SK-N-MC (cell line): ENCODE data around the gene SCYL2.

Experiments
- DNase-seq: peaks from one replicate; pipeline ENCODE4 v3.0.0-alpha.2; 2011; ENCODE audit warnings: low read depth, low spot score
- H3K27ac ChIP-seq: fragments of 200-600 bp; sonication (generic); 2 replicates; pipeline ENCODE4 v1.5.1; 2016; ENCODE audit warnings: mixed run types
- H3K36me3 ChIP-seq: fragments of 200-600 bp; sonication (generic); 2 replicates; pipeline ENCODE4 v1.6.1; 2017; ENCODE audit warnings: antibody characterized with exemption, low read length, mixed read lengths; ENCODE audit not compliant: insufficient read depth
- H3K4me3 ChIP-seq: fragments of 200-600 bp; sonication (generic); 2 replicates; pipeline ENCODE4 v1.5.1; 2016
- H3K9ac ChIP-seq: fragments of 200-600 bp; sonication (generic); 2 replicates; pipeline ENCODE4 v1.8.0; 2017; ENCODE audit warnings: mixed run types, mixed read lengths; ENCODE audit not compliant: insufficient read length
- H3K9me3 ChIP-seq: fragments of 200-600 bp; sonication (generic); 2 replicates; pipeline ENCODE4 v1.6.1; 2017; ENCODE audit warnings: low read depth, mild to moderate bottlenecking, antibody characterized with exemption, low read length, moderate library complexity, mixed read lengths
- EZH2 ChIP-seq: fragments of 200-600 bp; sonication (generic); IDR thresholded peaks from one replicate; pipeline ENCODE4 v1.6.1; 2017; ENCODE audit warnings: antibody characterized with exemption
- FOXP2 ChIP-seq: optimal IDR thresholded peaks from 2 replicates; pipeline ENCODE3; 2011; ENCODE audit warnings: mild to moderate bottlenecking, moderate library complexity; ENCODE audit not compliant: insufficient read depth; ENCODE audit errors: extremely low read length, control extremely low read depth
- POLR2AphosphoS5 ChIP-seq: IDR thresholded peaks from 2 replicates; pipeline ENCODE4 v1.6.1; 2012; ENCODE audit warnings: mild to moderate bottlenecking, low read depth, low read length, borderline replicate concordance

The SCYL2 gene

GRCh38 chr12:100348657-100349454 is 81.9 kb downstream of the SCYL2 start:
- DNase-seq, result peak; percentile 5
- TF ChIP-seq EZH2 (no peak), POLR2AphosphoS5 (no peak), FOXP2 (no peak)

DNA sequence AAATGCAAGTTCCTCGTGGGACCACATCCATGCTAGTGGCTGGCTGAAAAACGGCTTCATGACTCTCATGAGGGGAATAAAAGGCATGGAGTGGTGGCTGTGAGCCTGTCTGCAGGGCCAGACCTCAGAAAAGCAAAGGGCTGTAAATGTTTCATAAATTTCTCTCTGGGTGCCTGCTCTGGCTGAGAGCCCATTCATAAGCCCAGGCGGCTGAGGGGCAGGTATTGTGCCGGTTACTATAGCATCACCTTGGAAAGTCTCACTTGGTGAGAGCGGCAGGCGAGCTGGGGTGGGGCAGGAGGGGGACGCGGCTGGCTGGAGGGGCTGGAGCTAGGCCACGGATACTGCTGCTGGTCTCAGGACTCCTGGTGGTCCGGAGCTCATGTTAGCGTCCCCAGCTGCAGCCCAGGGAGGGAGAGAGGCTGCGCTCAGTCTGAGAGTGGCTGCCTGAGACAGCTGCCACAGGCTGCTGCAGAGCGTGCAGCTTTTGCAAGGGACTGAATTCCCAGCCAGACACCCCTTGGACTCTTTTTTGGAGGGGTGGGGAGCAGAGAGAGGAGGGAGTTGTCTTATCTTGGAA is 89.8 kb downstream of the SCYL2 start, which contains the start of gene SLC17A8:
Gene SLC17A8 (plus strand): TSS at position 431 of the 580 bp plus-strand sequence. CDS start 318 bp downstream, outside the sequence.
- no peak within 1 kb of the TSS for H3K4me3 ChIP-seq
- TF ChIP-seq POLR2AphosphoS5 (no peak), FOXP2 (no peak), EZH2 (no peak)
- H3K27ac ChIP-seq, result no peak within 1 kb of the TSS
- H3K36me3 ChIP-seq, result no peaks in the 10 kb centered on the region
- no peaks in the 10 kb centered on the region for H3K9me3 ChIP-seq
- no peak within 1 kb of the TSS for H3K9ac ChIP-seq
- DNase-seq, result no peak

More at GRCh38 chr12:100348657-100349454, 81.9 kb downstream of the SCYL2 start:
- no peak overlapping the region for H3K9ac ChIP-seq
- no peaks in the 10 kb centered on the region for H3K9me3 ChIP-seq
- H3K4me3 ChIP-seq, result no peak overlapping the region
- no peak overlapping the region for H3K27ac ChIP-seq
- H3K36me3 ChIP-seq, result no peaks in the 10 kb centered on the region

- no peak for DNase-seq
- TF ChIP-seq EZH2, result no peak
- no peak for TF ChIP-seq POLR2AphosphoS5
- TF ChIP-seq FOXP2, result no peak
- no peak overlapping the region for H3K9ac ChIP-seq
- H3K9me3 ChIP-seq, result no peaks in the 10 kb centered on the region
- no peaks in the 10 kb centered on the region for H3K36me3 ChIP-seq
- H3K4me3 ChIP-seq, result no peak overlapping the region
- no peak overlapping the region for H3K27ac ChIP-seq
Observed at GRCh38 chr12:100359248-100359647, 92.3 kb downstream of the SCYL2 start.

- Histone ChIP-seq H3K4me3 (no peak overlapping the region), H3K36me3 (no peaks in the 10 kb centered on the region), H3K9me3 (no peaks in the 10 kb centered on the region), H3K9ac (no peak overlapping the region), H3K27ac (no peak overlapping the region)
- DNase-seq, result no peak
- TF ChIP-seq POLR2AphosphoS5 (no peak), EZH2 (no peak), FOXP2 (no peak)
Observed at GRCh38 chr12:100359822-100360221, 92.8 kb downstream of the SCYL2 start.

DNA sequence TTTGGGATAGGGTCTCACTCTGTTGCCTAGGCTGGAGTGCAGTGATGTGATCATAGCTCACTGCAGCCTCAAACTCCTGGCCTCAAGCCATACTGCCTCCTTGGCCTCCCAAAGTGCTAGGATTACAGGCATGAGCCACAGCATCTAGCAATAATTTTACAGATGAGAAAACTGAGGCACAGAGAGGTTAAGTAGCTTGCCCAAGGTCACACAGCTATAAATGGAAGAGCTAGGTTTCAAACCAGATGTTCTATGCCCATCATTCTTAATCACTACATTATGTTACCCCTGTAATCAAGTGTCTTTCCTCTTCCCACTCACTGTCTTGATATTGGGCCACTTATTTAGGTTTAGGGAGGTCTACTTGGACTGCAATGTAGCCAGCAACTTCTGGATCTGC is 93.5 kb downstream of the SCYL2 start:
- Histone ChIP-seq H3K27ac (no peak overlapping the region), H3K4me3 (no peak overlapping the region), H3K9ac (no peak overlapping the region), H3K9me3 (no peaks in the 10 kb centered on the region), H3K36me3 (no peaks in the 10 kb centered on the region)
- TF ChIP-seq POLR2AphosphoS5 (no peak), EZH2 (no peak), FOXP2 (no peak)
- no peak for DNase-seq

DNA sequence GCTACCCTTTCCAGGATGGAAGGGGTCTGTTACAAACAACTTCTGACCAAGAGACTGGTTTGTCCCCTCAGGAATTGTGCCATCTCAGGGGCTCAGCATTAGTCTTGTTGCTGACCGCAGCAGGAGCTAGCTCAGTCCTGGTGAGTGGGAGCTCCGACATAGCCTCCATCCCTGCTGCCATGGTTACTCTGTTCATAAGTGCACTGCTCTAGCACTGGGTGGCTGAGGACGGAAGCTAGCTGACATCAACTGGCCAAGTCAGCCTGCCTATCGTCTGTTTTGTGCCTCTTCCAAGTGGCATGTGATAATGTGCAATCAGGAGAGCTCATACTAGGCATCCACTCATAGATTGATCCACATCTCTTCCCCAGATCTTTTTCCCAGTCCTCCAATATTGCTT is 97.3 kb downstream of the SCYL2 start:
- TF ChIP-seq FOXP2, result no peak
- no peak for TF ChIP-seq POLR2AphosphoS5
- Histone ChIP-seq H3K4me3 (no peak overlapping the region), H3K9me3 (no peaks in the 10 kb centered on the region), H3K9ac (no peak overlapping the region), H3K36me3 (no peaks in the 10 kb centered on the region), H3K27ac (no peak overlapping the region)
- DNase-seq, result no peak

DNA sequence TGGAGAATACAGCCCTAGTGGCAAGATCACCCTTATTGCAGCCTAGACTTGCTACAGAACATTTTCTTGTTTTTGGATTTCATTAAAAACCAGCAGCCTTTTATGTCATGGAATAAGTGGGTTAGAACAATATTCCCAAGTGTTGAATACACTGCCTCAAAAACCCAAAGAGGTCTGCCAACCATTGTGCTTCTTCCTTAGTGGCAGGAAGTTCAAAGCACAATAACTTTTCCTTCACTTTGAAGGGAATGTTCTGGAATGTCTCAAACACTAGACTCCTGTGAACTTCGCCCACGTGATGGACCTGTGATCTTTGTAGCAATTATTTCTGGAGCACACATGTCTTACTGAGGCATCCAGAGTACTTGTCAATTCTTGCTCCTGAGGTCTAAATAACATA is 98.4 kb downstream of the SCYL2 start:
- H3K27ac ChIP-seq, result no peak overlapping the region
- no peak for DNase-seq
- no peaks in the 10 kb centered on the region for H3K36me3 ChIP-seq
- TF ChIP-seq FOXP2, result no peak
- TF ChIP-seq POLR2AphosphoS5, result no peak
- no peak for TF ChIP-seq EZH2
- no peak overlapping the region for H3K4me3 ChIP-seq
- H3K9ac ChIP-seq, result no peak overlapping the region
- H3K9me3 ChIP-seq, result no peaks in the 10 kb centered on the region

DNA sequence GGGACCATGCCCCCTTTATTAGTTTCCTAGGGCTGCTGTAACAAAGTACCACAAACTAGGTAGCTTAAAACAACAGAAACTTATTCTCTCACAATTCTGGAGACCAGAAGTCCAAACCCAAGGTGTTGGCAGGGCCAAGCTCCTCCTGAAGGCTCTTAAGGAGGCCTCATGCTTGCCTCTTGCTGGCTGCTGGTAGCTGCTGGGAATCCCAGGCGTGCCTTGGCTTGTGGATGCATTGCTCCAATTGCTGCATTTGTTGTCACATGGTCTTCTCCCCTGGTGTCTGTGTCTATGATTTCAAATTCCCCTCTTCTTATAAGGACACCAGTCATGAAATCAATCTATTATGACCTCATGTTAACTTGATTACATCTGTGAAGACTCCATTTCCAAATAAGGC is 101.1 kb downstream of the SCYL2 start:
- Histone ChIP-seq H3K4me3 (no peak overlapping the region), H3K36me3 (no peaks in the 10 kb centered on the region), H3K27ac (no peak overlapping the region), H3K9ac (no peak overlapping the region), H3K9me3 (no peaks in the 10 kb centered on the region)
- no peak for DNase-seq
- TF ChIP-seq FOXP2, result no peak
